Measurements from ENCODE around the gene TTC36.

- TF ChIP-seq CTCF (IDR thresholded peaks at IDR 0.05): no peak
- no peak for TF ChIP-seq POLR2A (IDR thresholded peaks at IDR 0.05)
- no peak for TF ChIP-seq POLR2AphosphoS5 (IDR thresholded peaks at IDR 0.05)
Observed at GRCh38 chr11:118514103-118514502, 13.2 kb upstream of the TTC36 start.

Measured in stomach (tissue), 4 donors.